HEK293T (cell line): Measurements from ENCODE around the gene KDM8.

ENCODE experiments used
- CTBP1 ChIP-seq: fragments of 450-650 bp; IDR thresholded peaks from 2 replicates; pipeline ENCODE4 v1.6.1; 2016; ENCODE audit warnings: borderline replicate concordance
- FOXM1 ChIP-seq: fragments of 450-650 bp; IDR thresholded peaks from 2 replicates; pipeline ENCODE4 v1.6.1; 2017; ENCODE audit warnings: mild to moderate bottlenecking, borderline replicate concordance
- HDGF ChIP-seq: fragments of 450-650 bp; IDR thresholded peaks from 2 replicates; pipeline ENCODE4 v1.6.1; 2017; ENCODE audit warnings: antibody characterized with exemption, borderline replicate concordance
- L3MBTL2 ChIP-seq: fragments of 450-650 bp; conservative IDR thresholded peaks from 2 replicates; pipeline ENCODE4 v1.6.1; 2016; ENCODE audit warnings: mild to moderate bottlenecking
- SP1 ChIP-seq: fragments of 450-650 bp; IDR thresholded peaks from 2 replicates; pipeline ENCODE4 v1.6.1; 2017
- SUZ12 ChIP-seq: fragments of 450-650 bp; IDR thresholded peaks from 2 replicates; pipeline ENCODE4 v1.6.1; 2016; ENCODE audit warnings: mild to moderate bottlenecking

- no peak for TF ChIP-seq CTBP1
- no peak for TF ChIP-seq FOXM1
- TF ChIP-seq SP1: no peak
- TF ChIP-seq HDGF: no peak
- TF ChIP-seq L3MBTL2: no peak
- TF ChIP-seq SUZ12: no peak
Observed at GRCh38 chr16:27220991-27221390, 17.7 kb downstream of the KDM8 start.
